Measurements from ENCODE around the gene BRD2.

BRD2 gene

GRCh38 chr6:32991972-32992371, 23.6 kb downstream of the BRD2 start:
- peaks cover 12% of the 10 kb centered on the region for H3K4me1 Mint-ChIP-seq
- DNase-seq (no peak), ATAC-seq (no peak)
- H3K27ac Mint-ChIP-seq, result no peak overlapping the region
- H3K27me3 Mint-ChIP-seq, result peaks cover 21% of the 10 kb centered on the region
- no peaks in the 10 kb centered on the region for H3K9me3 Mint-ChIP-seq
- H3K4me3 Mint-ChIP-seq, result no peak overlapping the region

- DNase-seq, result no peak
Observed at GRCh38 chr6:32993363-32993973, 25.1 kb downstream of the BRD2 start.

GRCh38 chr6:32995448-32995847, 27.1 kb downstream of the BRD2 start:
- Mint-ChIP-seq H3K9me3 (no peaks in the 10 kb centered on the region), H3K27me3 (peaks cover 26% of the 10 kb centered on the region), H3K27ac (no peak overlapping the region), H3K4me3 (no peak overlapping the region), H3K4me1 (peaks cover 6% of the 10 kb centered on the region)
- ATAC-seq (no peak), DNase-seq (no peak)

More at GRCh38 chr6:32993363-32993973, 25.1 kb downstream of the BRD2 start:
- Mint-ChIP-seq H3K27me3 (peaks cover 21% of the 10 kb centered on the region), H3K9me3 (no peaks in the 10 kb centered on the region), H3K4me3 (no peak overlapping the region), H3K27ac (no peak overlapping the region), H3K4me1 (peaks cover 6% of the 10 kb centered on the region)
- no peak for ATAC-seq

- DNase-seq (no peak), ATAC-seq (peak; percentile 73)
- Mint-ChIP-seq H3K27ac (no peak overlapping the region), H3K9me3 (no peaks in the 10 kb centered on the region), H3K4me1 (peaks cover 11% of the 10 kb centered on the region), H3K4me3 (peak overlapping the region; percentile 25 to 59), H3K27me3 (peaks cover 21% of the 10 kb centered on the region)
Observed at GRCh38 chr6:33000055-33000454, 31.7 kb downstream of the BRD2 start.

GRCh38 chr6:33001685-33002084, 33.3 kb downstream of the BRD2 start:
- no peak for ATAC-seq
- H3K9me3 Mint-ChIP-seq, result no peaks in the 10 kb centered on the region
- H3K4me3 Mint-ChIP-seq, result no peak overlapping the region
- peaks cover 11% of the 10 kb centered on the region for H3K27me3 Mint-ChIP-seq
- DNase-seq, result no peak
- peak overlapping the region in 1 of 2 donors; percentile 41 for H3K27ac Mint-ChIP-seq
- peaks cover 11% of the 10 kb centered on the region for H3K4me1 Mint-ChIP-seq

GRCh38 chr6:33004940-33005339, 36.5 kb downstream of the BRD2 start:
- Mint-ChIP-seq H3K4me3 (no peak overlapping the region), H3K27me3 (peaks cover 9% of the 10 kb centered on the region), H3K4me1 (peaks cover 40% of the 10 kb centered on the region), H3K9me3 (no peaks in the 10 kb centered on the region), H3K27ac (no peak overlapping the region)
- ATAC-seq (no peak), DNase-seq (no peak)

GRCh38 chr6:33007831-33008400, 39.5 kb downstream of the BRD2 start:
- peaks cover 31% of the 10 kb centered on the region for H3K4me1 Mint-ChIP-seq
- no peak overlapping the region for H3K27ac Mint-ChIP-seq
- ATAC-seq, result no peak
- no peaks in the 10 kb centered on the region for H3K27me3 Mint-ChIP-seq
- no peaks in the 10 kb centered on the region for H3K9me3 Mint-ChIP-seq
- DNase-seq, result no peak
- peak overlapping the region; percentile 92 to 97 for H3K4me3 Mint-ChIP-seq

GRCh38 chr6:33008944-33009861, 40.8 kb downstream of the BRD2 start, which contains the start of gene HLA-DOA:
Gene HLA-DOA (minus strand): TSS chr6:33009591.
- DNase-seq (peak; percentile 58 to 69), ATAC-seq (peak; percentile 97)
- Mint-ChIP-seq H3K4me1 (peaks cover 31% of the 10 kb centered on the region), H3K4me3 (peak within 1 kb of the TSS; percentile 92 to 97), H3K27ac (peak within 1 kb of the TSS; percentile 59 to 87), H3K27me3 (no peaks in the 10 kb centered on the region), H3K9me3 (no peaks in the 10 kb centered on the region)

- ATAC-seq (no peak), DNase-seq (no peak)
- H3K27ac Mint-ChIP-seq, result no peak overlapping the region
- H3K27me3 Mint-ChIP-seq, result no peaks in the 10 kb centered on the region
- H3K4me1 Mint-ChIP-seq, result peaks cover 37% of the 10 kb centered on the region
- H3K4me3 Mint-ChIP-seq, result no peak overlapping the region
- no peaks in the 10 kb centered on the region for H3K9me3 Mint-ChIP-seq
Observed at GRCh38 chr6:33010356-33010755, 42.0 kb downstream of the BRD2 start.

- Mint-ChIP-seq H3K27me3 (no peaks in the 10 kb centered on the region), H3K9me3 (no peaks in the 10 kb centered on the region), H3K27ac (no peak overlapping the region), H3K4me1 (peaks cover 30% of the 10 kb centered on the region), H3K4me3 (no peak overlapping the region)
- DNase-seq (no peak), ATAC-seq (no peak)
Observed at GRCh38 chr6:33013608-33014007, 45.2 kb downstream of the BRD2 start.

GRCh38 chr6:33014841-33015634, 46.6 kb downstream of the BRD2 start:
- Mint-ChIP-seq H3K4me1 (peaks cover 27% of the 10 kb centered on the region), H3K27me3 (no peaks in the 10 kb centered on the region), H3K4me3 (peak overlapping the region in 1 of 2 donors; percentile 22), H3K27ac (no peak overlapping the region), H3K9me3 (no peaks in the 10 kb centered on the region)
- peak; percentile 63 to 66 for DNase-seq
- ATAC-seq, result peak; percentile 84

- ATAC-seq (no peak), DNase-seq (no peak)
- H3K27ac Mint-ChIP-seq, result no peak overlapping the region
- H3K9me3 Mint-ChIP-seq, result no peaks in the 10 kb centered on the region
- H3K27me3 Mint-ChIP-seq, result no peaks in the 10 kb centered on the region
- no peak overlapping the region for H3K4me3 Mint-ChIP-seq
- H3K4me1 Mint-ChIP-seq, result peaks cover 27% of the 10 kb centered on the region
Observed at GRCh38 chr6:33015798-33016197, 47.4 kb downstream of the BRD2 start.

- Mint-ChIP-seq H3K4me1 (peaks cover 27% of the 10 kb centered on the region), H3K27me3 (no peaks in the 10 kb centered on the region), H3K9me3 (no peaks in the 10 kb centered on the region), H3K4me3 (no peak overlapping the region), H3K27ac (peak overlapping the region in 1 of 2 donors; percentile 49)
- DNase-seq (no peak), ATAC-seq (no peak)
Observed at GRCh38 chr6:33017018-33017417, 48.6 kb downstream of the BRD2 start.

GRCh38 chr6:33017694-33018353, 49.4 kb downstream of the BRD2 start:
- H3K27ac Mint-ChIP-seq, result peak overlapping the region in 1 of 2 donors; percentile 54
- ATAC-seq (no peak), DNase-seq (no peak)
- H3K4me1 Mint-ChIP-seq, result peaks cover 27% of the 10 kb centered on the region
- H3K27me3 Mint-ChIP-seq, result no peaks in the 10 kb centered on the region
- H3K9me3 Mint-ChIP-seq, result no peaks in the 10 kb centered on the region
- H3K4me3 Mint-ChIP-seq, result peak overlapping the region in 1 of 2 donors; percentile 82

GRCh38 chr6:33018418-33018817, 50.0 kb downstream of the BRD2 start:
- ATAC-seq (no peak), DNase-seq (no peak)
- Mint-ChIP-seq H3K27me3 (no peaks in the 10 kb centered on the region), H3K4me3 (peak overlapping the region in 1 of 2 donors; percentile 82), H3K9me3 (no peaks in the 10 kb centered on the region), H3K4me1 (peaks cover 27% of the 10 kb centered on the region), H3K27ac (peak overlapping the region in 1 of 2 donors; percentile 54)
